IPS-15b (cell line): ENCODE results near the gene HSF2BP.
"Not testable (repeated sequence)": the region's sequence is repeated elsewhere in the genome, so short reads cannot be mapped to it uniquely, and the experiment has no call there.

Experiments
- H3K27me3 ChIP-seq: one replicate; pipeline ENCODE4 v1.6.1; 2013; ENCODE audit warnings: low read length; ENCODE audit not compliant: control insufficient read depth, insufficient read depth
- H3K36me3 ChIP-seq: one replicate; pipeline ENCODE4 v1.6.1; 2013; ENCODE audit warnings: low read length; ENCODE audit not compliant: control insufficient read depth, insufficient read depth
- H3K4me1 ChIP-seq: one replicate; pipeline ENCODE4 v1.6.1; 2013; ENCODE audit warnings: mild to moderate bottlenecking, low read length; ENCODE audit not compliant: control insufficient read depth, insufficient read depth
- H3K4me3 ChIP-seq: one replicate; pipeline ENCODE4 v1.5.1; 2013; ENCODE audit warnings: low read depth, low read length
- H3K9ac ChIP-seq: one replicate; pipeline ENCODE4 v1.6.1; 2013; ENCODE audit warnings: low read depth, mild to moderate bottlenecking, low read length
- H3K9me3 ChIP-seq: one replicate; pipeline ENCODE4 v1.6.1; 2013; ENCODE audit warnings: mild to moderate bottlenecking, low read length; ENCODE audit not compliant: control insufficient read depth, insufficient read depth

HSF2BP gene

DNA sequence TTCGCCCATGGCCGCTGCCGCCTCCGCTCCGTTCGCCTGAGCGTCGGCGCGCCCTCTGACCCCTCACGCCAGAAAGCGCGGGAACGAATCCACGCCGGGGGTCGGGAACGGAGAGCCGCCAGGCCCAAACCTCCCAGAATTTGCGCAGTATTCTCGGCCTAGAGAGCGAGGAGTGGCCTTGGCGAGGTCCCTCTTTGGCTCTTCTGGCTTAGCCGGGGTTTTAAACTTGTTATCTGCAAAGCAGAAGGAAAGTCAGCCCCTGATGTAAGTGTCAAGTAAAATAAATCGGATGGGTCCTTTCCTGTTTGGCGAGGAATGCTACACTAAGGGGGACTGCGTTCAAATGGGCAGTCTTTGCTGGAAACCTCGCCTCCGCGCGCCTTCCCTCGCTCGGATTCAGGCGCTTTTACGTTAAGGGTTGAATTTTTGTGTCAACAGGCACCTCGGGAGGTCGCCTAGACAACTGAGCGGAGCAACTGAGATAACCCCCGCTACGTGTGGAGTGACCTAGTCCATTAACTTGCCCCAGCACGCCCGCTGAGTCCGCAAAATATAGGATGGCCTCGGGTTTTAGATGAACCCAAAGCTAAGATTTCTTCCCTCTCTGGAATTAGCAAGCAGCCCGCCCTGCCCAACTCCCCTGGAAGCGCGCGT lies 1.1 kb downstream of the HSF2BP start:
- Histone ChIP-seq H3K4me1 (peaks cover 5% of the 10 kb centered on the region), H3K27me3 (no peaks in the 10 kb centered on the region), H3K4me3 (no peak overlapping the region), H3K9ac (no peak overlapping the region), H3K36me3 (no peaks in the 10 kb centered on the region), H3K9me3 (no peaks in the 10 kb centered on the region)

GRCh38 chr21:43657355-43658087 lies 1.8 kb downstream of the HSF2BP start:
- Histone ChIP-seq H3K9ac (no peak overlapping the region), H3K4me3 (no peak overlapping the region)

DNA sequence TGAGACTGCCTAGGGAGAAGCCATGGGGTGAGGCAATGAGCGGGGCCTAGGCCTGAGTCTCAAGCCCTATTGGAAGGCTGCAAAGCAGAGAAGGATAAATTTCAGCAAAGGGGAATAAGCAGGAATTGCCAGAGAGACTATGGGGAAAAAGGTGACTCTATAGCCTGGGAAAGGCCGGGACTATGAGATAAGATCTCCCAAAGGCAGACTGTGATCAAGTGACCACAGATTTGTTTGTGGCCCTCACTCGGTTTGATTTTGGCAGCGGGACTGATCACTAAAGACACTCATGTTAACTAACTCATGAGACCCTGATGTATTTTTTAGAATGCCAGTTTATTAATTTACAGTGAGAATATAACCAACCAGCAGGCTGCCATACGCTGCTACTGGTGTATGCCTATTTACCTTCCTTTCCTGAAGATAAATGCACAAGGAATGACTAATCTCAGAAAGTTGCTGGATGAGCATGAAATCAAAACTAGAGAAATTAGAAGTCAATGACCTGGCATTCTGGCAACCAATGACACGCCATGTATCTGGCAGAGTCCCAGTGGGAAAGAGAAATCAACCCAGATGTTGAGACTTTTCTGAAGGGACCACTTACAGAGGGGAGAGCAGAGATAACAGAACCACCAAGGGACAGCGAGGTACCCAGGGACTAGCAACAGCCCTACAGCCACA lies 4.3 kb downstream of the HSF2BP start:
- H3K4me1 ChIP-seq, result no peaks in the 10 kb centered on the region
- H3K27me3 ChIP-seq, result no peaks in the 10 kb centered on the region
- no peaks in the 10 kb centered on the region for H3K9me3 ChIP-seq
- no peaks in the 10 kb centered on the region for H3K36me3 ChIP-seq
- H3K4me3 ChIP-seq, result no peak overlapping the region
- no peak overlapping the region for H3K9ac ChIP-seq

More at GRCh38 chr21:43657355-43658087, 1.8 kb downstream of the HSF2BP start:
- Histone ChIP-seq H3K9me3 (no peaks in the 10 kb centered on the region), H3K27me3 (no peaks in the 10 kb centered on the region), H3K4me1 (peaks cover 5% of the 10 kb centered on the region), H3K36me3 (no peaks in the 10 kb centered on the region)

- Histone ChIP-seq H3K9ac (no peak overlapping the region), H3K36me3 (no peaks in the 10 kb centered on the region), H3K4me1 (no peaks in the 10 kb centered on the region), H3K27me3 (no peaks in the 10 kb centered on the region), H3K4me3 (no peak overlapping the region), H3K9me3 (no peaks in the 10 kb centered on the region)
Observed at GRCh38 chr21:43653626-43654025, 5.7 kb downstream of the HSF2BP start.

DNA sequence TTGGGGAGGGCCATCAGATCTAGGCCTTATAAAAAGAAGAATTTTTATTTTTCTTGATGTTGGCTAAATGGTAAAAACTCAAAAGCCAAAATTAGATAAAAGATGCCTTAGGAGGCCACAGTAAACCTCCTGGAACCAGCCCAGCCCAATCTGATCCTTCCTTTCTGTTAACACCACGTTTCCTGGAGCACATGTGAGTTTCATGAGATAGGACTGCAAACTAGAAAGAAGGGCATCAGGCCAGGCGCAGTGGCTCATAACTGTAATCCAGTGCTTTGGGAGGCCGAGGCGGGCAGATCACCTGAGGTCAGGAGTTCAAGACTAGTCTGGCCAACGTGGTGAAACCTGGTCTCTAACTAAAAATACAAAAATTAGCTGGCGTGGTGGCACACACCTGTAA lies 6.7 kb downstream of the HSF2BP start:
- H3K9me3 ChIP-seq, result no peaks in the 10 kb centered on the region
- H3K9ac ChIP-seq, result no peak overlapping the region
- H3K4me1 ChIP-seq, result no peaks in the 10 kb centered on the region
- no peaks in the 10 kb centered on the region for H3K27me3 ChIP-seq
- H3K36me3 ChIP-seq, result no peaks in the 10 kb centered on the region
- no peak overlapping the region for H3K4me3 ChIP-seq

GRCh38 chr21:43651926-43652325 lies 7.4 kb downstream of the HSF2BP start:
- H3K4me1 ChIP-seq, H3K4me3 ChIP-seq, H3K9me3 ChIP-seq, H3K36me3 ChIP-seq, H3K27me3 ChIP-seq, H3K9ac ChIP-seq: not testable (repeated sequence)

GRCh38 chr21:43648171-43648570 lies 11.1 kb downstream of the HSF2BP start:
- no peaks in the 10 kb centered on the region for H3K36me3 ChIP-seq
- H3K27me3 ChIP-seq, result no peaks in the 10 kb centered on the region
- H3K4me3 ChIP-seq, result no peak overlapping the region
- peaks cover 5% of the 10 kb centered on the region for H3K4me1 ChIP-seq
- H3K9ac ChIP-seq, result no peak overlapping the region
- no peaks in the 10 kb centered on the region for H3K9me3 ChIP-seq

GRCh38 chr21:43646550-43647260 lies 12.6 kb downstream of the HSF2BP start:
- no peaks in the 10 kb centered on the region for H3K9me3 ChIP-seq
- H3K36me3 ChIP-seq, result no peaks in the 10 kb centered on the region
- no peak overlapping the region for H3K4me3 ChIP-seq
- H3K27me3 ChIP-seq, result no peaks in the 10 kb centered on the region
- no peak overlapping the region for H3K9ac ChIP-seq
- H3K4me1 ChIP-seq, result peaks cover 5% of the 10 kb centered on the region

DNA sequence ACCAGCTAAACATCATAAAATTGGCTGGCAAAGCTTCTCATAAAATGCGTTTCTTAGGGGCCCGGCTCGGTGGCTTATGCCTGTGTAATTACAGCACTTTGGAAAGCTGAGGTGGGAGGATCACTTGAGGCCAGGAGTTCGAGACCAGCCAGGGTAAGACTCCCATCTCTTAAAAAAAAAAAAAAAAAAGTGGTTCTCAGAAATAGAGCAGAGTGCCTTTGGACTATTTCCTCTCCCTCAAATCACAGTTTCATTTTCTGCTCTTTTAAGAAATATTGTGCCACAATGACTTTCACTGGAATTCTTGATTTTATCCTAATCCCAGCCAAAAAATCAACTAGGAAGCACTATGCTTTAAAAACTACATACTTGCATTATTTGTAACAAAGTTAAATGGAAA lies 13.3 kb downstream of the HSF2BP start:
- no peak overlapping the region for H3K4me3 ChIP-seq
- peaks cover 5% of the 10 kb centered on the region for H3K4me1 ChIP-seq
- H3K27me3 ChIP-seq, result no peaks in the 10 kb centered on the region
- H3K36me3 ChIP-seq, result no peaks in the 10 kb centered on the region
- H3K9me3 ChIP-seq, result no peaks in the 10 kb centered on the region
- H3K9ac ChIP-seq, result no peak overlapping the region

- no peak overlapping the region for H3K4me3 ChIP-seq
- H3K4me1 ChIP-seq, result peaks cover 5% of the 10 kb centered on the region
- H3K9ac ChIP-seq, result no peak overlapping the region
- no peaks in the 10 kb centered on the region for H3K27me3 ChIP-seq
- no peaks in the 10 kb centered on the region for H3K9me3 ChIP-seq
- no peaks in the 10 kb centered on the region for H3K36me3 ChIP-seq
Observed at GRCh38 chr21:43645136-43645891, 14.0 kb downstream of the HSF2BP start.

- Histone ChIP-seq H3K4me3 (no peak overlapping the region), H3K27me3 (no peaks in the 10 kb centered on the region), H3K9me3 (no peaks in the 10 kb centered on the region), H3K36me3 (no peaks in the 10 kb centered on the region), H3K4me1 (peaks cover 5% of the 10 kb centered on the region), H3K9ac (no peak overlapping the region)
Observed at GRCh38 chr21:43644609-43645008, 14.7 kb downstream of the HSF2BP start.
